ENCODE measurements around the gene C7.
"Not testable (repeated sequence)": the region's sequence is repeated elsewhere in the genome, so short reads cannot be mapped to it uniquely, and the experiment has no call there.

The C7 gene

GRCh38 chr5:40909264-40909663 lies at the start of gene C7:
TSS of gene C7 (plus strand) at chr5:40909497. CDS start at chr5:40909611, 114 bp downstream.
- DNase-seq (ENCODE audit: low spot score): no peak

- DNase-seq (ENCODE audit: low spot score): no peak
Observed at GRCh38 chr5:40860711-40861110, 48.6 kb upstream of the C7 start.

GRCh38 chr5:40865004-40865403 lies 44.3 kb upstream of the C7 start:
- DNase-seq (ENCODE audit: low spot score): not testable (repeated sequence)

- DNase-seq (ENCODE audit: low spot score): no peak
Observed at GRCh38 chr5:40866844-40867243, 42.5 kb upstream of the C7 start.

- DNase-seq (ENCODE audit: low spot score): no peak
Observed at GRCh38 chr5:40869384-40869783, 39.9 kb upstream of the C7 start.

GRCh38 chr5:40871177-40871576 lies 38.1 kb upstream of the C7 start:
- DNase-seq (ENCODE audit: low spot score): no peak

- not testable (repeated sequence) for DNase-seq (ENCODE audit: low spot score)
Observed at GRCh38 chr5:40872253-40872652, 37.0 kb upstream of the C7 start.

GRCh38 chr5:40873286-40873880 lies 35.9 kb upstream of the C7 start:
- DNase-seq (ENCODE audit: low spot score): no peak

GRCh38 chr5:40875958-40876357 lies 33.3 kb upstream of the C7 start:
- DNase-seq (ENCODE audit: low spot score): no peak

GRCh38 chr5:40877371-40877988 lies 31.8 kb upstream of the C7 start:
- peak; percentile 16 for DNase-seq (ENCODE audit: low spot score)

GRCh38 chr5:40879163-40879942 lies 29.9 kb upstream of the C7 start:
- peak; percentile 20 for DNase-seq (ENCODE audit: low spot score)

GRCh38 chr5:40882291-40882690 lies 27.0 kb upstream of the C7 start:
- no peak for DNase-seq (ENCODE audit: low spot score)

- DNase-seq (ENCODE audit: low spot score): not testable (repeated sequence)
Observed at GRCh38 chr5:40883051-40883450, 26.2 kb upstream of the C7 start.

- not testable (repeated sequence) for DNase-seq (ENCODE audit: low spot score)
Observed at GRCh38 chr5:40895440-40896425, 13.6 kb upstream of the C7 start.

GRCh38 chr5:40904205-40904993 lies 4.9 kb upstream of the C7 start:
- DNase-seq (ENCODE audit: low spot score): peak; percentile 13

GRCh38 chr5:40904994-40905306 lies 4.3 kb upstream of the C7 start:
- DNase-seq (ENCODE audit: low spot score): no peak

- DNase-seq (ENCODE audit: low spot score): no peak
Observed at GRCh38 chr5:40906351-40906751, 2.9 kb upstream of the C7 start.

- no peak for DNase-seq (ENCODE audit: low spot score)
Observed at GRCh38 chr5:40909723-40910122, 426 bp downstream of the C7 start.

- no peak for DNase-seq (ENCODE audit: low spot score)
Observed at GRCh38 chr5:40911266-40911665, 2.0 kb downstream of the C7 start.

GRCh38 chr5:40914835-40915234 lies 5.5 kb downstream of the C7 start:
- DNase-seq (ENCODE audit: low spot score): no peak

- no peak for DNase-seq (ENCODE audit: low spot score)
Observed at GRCh38 chr5:40915341-40915926, 6.1 kb downstream of the C7 start.

Data from CD4-positive, alpha-beta T cell treated with Interleukin-15 for 4 hours (primary cell).